Uterus (tissue), 4 donors: Measurements from ENCODE around the gene CREB5. TPM values are rescaled to one million over a fixed set of nuclear protein-coding genes. Genes with fewer than 3 reads are reported as not detected.

Experiments used
- DNase-seq, 2 donors: peaks; one replicate each; pipeline ENCODE4 v3.0.0-alpha.2; 2019 to 2020
- H3K27ac ChIP-seq, 2 donors: fragments of 200-600 bp; sonication (generic); 1 replicate in 1 of 2; 2 replicates in 1 of 2; pipeline ENCODE4 v1.5.1; 2016 to 2018
- H3K27me3 ChIP-seq, 2 donors: fragments of 200-600 bp; sonication (generic); one replicate each; pipeline ENCODE4 v1.5.1; 2018 to 2019; ENCODE audit warnings: control low read depth in 1 of 2
- H3K36me3 ChIP-seq, 2 donors: fragments of 200-600 bp; sonication (generic); one replicate each; pipeline ENCODE4 v1.5.1; 2019; ENCODE audit warnings: control low read depth in 1 of 2
- H3K4me1 ChIP-seq, 2 donors: fragments of 200-600 bp; sonication (generic); one replicate each; pipeline ENCODE4 v1.5.1; 2018 to 2019; ENCODE audit warnings: control low read depth in 1 of 2
- H3K4me3 ChIP-seq, 2 donors: fragments of 200-600 bp; sonication (generic); 1 replicate in 1 of 2; 2 replicates in 1 of 2; pipeline ENCODE4 v1.5.1; 2018 to 2019; ENCODE audit warnings: mild to moderate bottlenecking in 1 of 2
- H3K9me3 ChIP-seq, 2 donors: fragments of 200-600 bp; sonication (generic); one replicate each; pipeline ENCODE4 v1.5.1; 2019; ENCODE audit warnings: control low read depth in 1 of 2
- CTCF ChIP-seq, 4 experiments: fragments of 200-600 bp in 2 of 4; fragments of 450-650 bp in 2 of 4; sonication (generic) in 2 of 4; IDR thresholded peaks; one replicate each; pipeline ENCODE4 v1.5.1; 2016 to 2019; ENCODE audit warnings: antibody characterized with exemption in 4 of 4, mild to moderate bottlenecking in 2 of 4, moderate library complexity in 1 of 4
- POLR2A ChIP-seq, 2 donors: fragments of 450-650 bp; IDR thresholded peaks; one replicate each; pipeline ENCODE4 v1.6.1; 2016; ENCODE audit warnings: antibody characterized with exemption in 2 of 2, mild to moderate bottlenecking in 1 of 2, moderate library complexity in 1 of 2
- intact Hi-C: fragments of 100-400 bp; cut with DNase I; formaldehyde crosslinking; loops from one replicate; pipeline ENCODE4 v1.15.1; 2023; ENCODE audit warnings: low total_unique reads
- total RNA-seq, 4 donors: library from RNA; depleted of rRNA in 3 of 4; stranded (reverse); fragments of >200 nt in 3 of 4; gene quantifications; one replicate each; pipeline versions ENCODE4 v1.1.0 to v1.2.4, GENCODE V29; 2014 to 2023
- donor health status: DM: yes; HTN: yes; CAD: no.

CREB5 gene
- total RNA-seq, 4 donors from 2014 or later, result 7.1 to 40.2 (median 23.9) TPM

- Histone ChIP-seq H3K27ac (no peak overlapping the region), H3K9me3 (no peaks in the 10 kb centered on the region), H3K4me3 (no peak overlapping the region), H3K36me3 (no peaks in the 10 kb centered on the region), H3K4me1 (no peaks in the 10 kb centered on the region), H3K27me3 (no peaks in the 10 kb centered on the region)
- DNase-seq, result no peak
- TF ChIP-seq POLR2A (IDR thresholded peaks at IDR 0.05) (no peak), CTCF (IDR thresholded peaks at IDR 0.05) (no peak)
- intact Hi-C loops, result no loop called here
These were observed 327.5 kb downstream of the CREB5 start for GRCh38 chr7:28739826-28740225.

GRCh38 chr7:28744951-28745350 is 332.6 kb downstream of the CREB5 start:
- H3K27ac ChIP-seq, result no peak overlapping the region
- H3K36me3 ChIP-seq, result no peaks in the 10 kb centered on the region
- DNase-seq, result no peak
- no peaks in the 10 kb centered on the region for H3K4me1 ChIP-seq
- H3K4me3 ChIP-seq, result no peak overlapping the region
- TF ChIP-seq POLR2A (IDR thresholded peaks at IDR 0.05) (no peak), CTCF (IDR thresholded peaks at IDR 0.05) (no peak)
- H3K27me3 ChIP-seq, result no peaks in the 10 kb centered on the region
- no peaks in the 10 kb centered on the region for H3K9me3 ChIP-seq
- intact Hi-C loops, result no loop called here

GRCh38 chr7:28745351-28745750 is 333.0 kb downstream of the CREB5 start:
- no peak overlapping the region for H3K4me3 ChIP-seq
- H3K4me1 ChIP-seq, result no peaks in the 10 kb centered on the region
- no peaks in the 10 kb centered on the region for H3K36me3 ChIP-seq
- DNase-seq, result no peak
- no peak for TF ChIP-seq POLR2A (IDR thresholded peaks at IDR 0.05)
- no peak for TF ChIP-seq CTCF (IDR thresholded peaks at IDR 0.05)
- H3K27me3 ChIP-seq, result no peaks in the 10 kb centered on the region
- intact Hi-C loops, result no loop called here
- no peaks in the 10 kb centered on the region for H3K9me3 ChIP-seq
- no peak overlapping the region for H3K27ac ChIP-seq

GRCh38 chr7:28747404-28747803 is 335.1 kb downstream of the CREB5 start:
- TF ChIP-seq CTCF (IDR thresholded peaks at IDR 0.05), result no peak
- no peak for TF ChIP-seq POLR2A (IDR thresholded peaks at IDR 0.05)
- Histone ChIP-seq H3K27me3 (no peaks in the 10 kb centered on the region), H3K36me3 (no peaks in the 10 kb centered on the region), H3K27ac (no peak overlapping the region), H3K9me3 (no peaks in the 10 kb centered on the region), H3K4me1 (no peaks in the 10 kb centered on the region), H3K4me3 (no peak overlapping the region)
- intact Hi-C loops, result no loop called here
- no peak for DNase-seq

GRCh38 chr7:28747854-28748253 is 335.5 kb downstream of the CREB5 start:
- Histone ChIP-seq H3K36me3 (no peaks in the 10 kb centered on the region), H3K27ac (no peak overlapping the region), H3K9me3 (no peaks in the 10 kb centered on the region), H3K27me3 (no peaks in the 10 kb centered on the region), H3K4me1 (no peaks in the 10 kb centered on the region), H3K4me3 (no peak overlapping the region)
- intact Hi-C loops, result no loop called here
- no peak for TF ChIP-seq POLR2A (IDR thresholded peaks at IDR 0.05)
- no peak for TF ChIP-seq CTCF (IDR thresholded peaks at IDR 0.05)
- no peak for DNase-seq
